Activated CD4-positive, alpha-beta T cell treated with anti-CD3 and anti-CD28 coated beads, Interleukin-10, Interleukin-2, amounts not matched to agents 100 ng/mL and 50 ng/mL, durations not matched to agents 16 hours and 8 hours (primary cell): ENCODE measurements around the gene GPR84.
"Not testable (repeated sequence)": the region's sequence is repeated elsewhere in the genome, so short reads cannot be mapped to it uniquely, and the experiment has no call there.

ENCODE experiments used
- DNase-seq: peaks from one replicate; pipeline ENCODE4 v3.0.0-alpha.2; 2020

The GPR84 gene

DNA sequence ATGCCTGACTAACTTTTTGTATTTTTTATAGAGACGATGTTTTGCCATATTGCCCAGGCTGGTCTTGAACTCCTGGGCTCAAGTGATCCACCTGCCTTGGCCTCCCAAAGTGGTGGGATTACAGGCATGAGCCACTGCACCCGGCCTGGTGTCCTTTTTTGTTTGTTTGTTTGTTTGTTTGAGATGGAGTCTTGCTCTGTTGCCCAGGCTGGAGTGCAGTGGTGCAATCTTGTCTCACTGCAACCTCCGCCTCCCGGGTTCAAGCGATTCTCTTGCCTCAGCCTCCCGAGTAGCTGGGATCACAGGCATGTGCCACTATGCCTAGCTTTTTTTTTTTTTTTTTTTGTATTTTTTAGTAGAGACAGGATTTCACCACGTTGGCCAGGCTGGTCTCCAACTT, 10.0 kb downstream of the GPR84 start:
- not testable (repeated sequence) for DNase-seq

DNA sequence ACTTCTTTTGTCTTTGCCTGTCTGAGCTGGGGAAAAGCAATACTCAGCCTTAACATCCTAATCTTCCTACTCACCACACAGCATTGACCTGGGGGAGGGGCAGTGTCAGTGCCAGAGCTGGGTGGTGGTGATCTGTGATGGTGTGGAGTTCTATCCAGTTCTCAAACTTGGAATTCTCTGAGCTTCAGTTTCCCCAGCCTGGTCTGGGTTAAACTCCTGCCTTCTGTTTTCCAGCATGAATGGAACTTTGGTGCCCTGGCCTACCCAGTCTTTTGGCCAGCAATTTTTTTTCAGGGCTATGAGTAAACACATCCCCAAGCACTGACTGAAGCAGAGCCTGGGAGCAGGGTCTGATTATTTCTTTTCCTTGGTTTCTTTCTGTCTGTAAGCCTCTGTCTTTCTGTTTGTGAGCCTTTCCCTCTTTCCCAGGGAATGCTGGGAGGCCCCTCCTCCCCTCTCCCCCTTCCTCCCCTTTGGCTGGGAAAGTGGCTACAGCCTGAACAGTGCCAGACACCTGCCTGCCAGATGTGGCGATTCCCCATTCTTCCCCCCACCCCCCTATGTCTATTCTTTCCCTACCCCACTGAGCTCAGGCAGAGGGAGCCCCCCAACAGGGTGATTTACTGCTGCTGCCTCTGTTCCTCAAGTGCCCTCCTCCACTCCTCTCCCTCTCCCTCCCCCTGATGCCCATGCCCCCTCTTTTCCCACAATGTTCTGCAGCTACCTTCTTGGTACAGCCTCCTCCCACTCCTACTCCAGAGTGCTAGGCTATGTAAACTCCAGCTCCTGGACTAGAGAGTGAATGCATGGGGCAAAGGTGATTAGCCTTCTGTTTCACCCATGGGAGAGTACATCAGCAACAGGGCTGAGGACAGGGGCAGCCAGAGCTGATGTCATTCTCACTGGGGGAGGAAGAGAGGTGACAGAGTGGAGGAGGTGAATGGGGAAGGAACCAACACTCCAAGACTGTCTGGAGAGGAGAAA, 11.1 kb downstream of the GPR84 start:
- DNase-seq: no peak

GRCh38 chr12:54352022-54352531, 12.2 kb downstream of the GPR84 start:
- no peak for DNase-seq

DNA sequence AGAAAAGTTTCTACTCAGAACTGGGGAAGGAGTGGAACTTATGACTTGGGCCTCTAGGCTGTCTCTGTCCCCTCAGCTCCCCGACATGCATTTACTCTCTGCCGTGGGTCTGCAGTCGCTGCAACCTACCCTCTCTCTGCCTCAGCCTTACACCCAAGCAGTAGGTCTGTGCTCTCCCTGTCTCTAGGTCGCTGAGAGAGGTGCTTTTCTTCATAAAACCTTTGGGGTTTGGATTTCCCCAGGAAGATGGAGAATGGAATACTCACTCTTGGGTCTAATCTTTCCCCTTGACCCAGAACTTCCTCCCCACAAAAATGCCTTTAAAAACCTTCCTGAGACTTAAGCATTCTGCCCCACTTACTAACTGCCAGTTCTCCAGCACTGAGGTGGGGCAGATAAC, 12.9 kb downstream of the GPR84 start:
- DNase-seq: no peak

DNA sequence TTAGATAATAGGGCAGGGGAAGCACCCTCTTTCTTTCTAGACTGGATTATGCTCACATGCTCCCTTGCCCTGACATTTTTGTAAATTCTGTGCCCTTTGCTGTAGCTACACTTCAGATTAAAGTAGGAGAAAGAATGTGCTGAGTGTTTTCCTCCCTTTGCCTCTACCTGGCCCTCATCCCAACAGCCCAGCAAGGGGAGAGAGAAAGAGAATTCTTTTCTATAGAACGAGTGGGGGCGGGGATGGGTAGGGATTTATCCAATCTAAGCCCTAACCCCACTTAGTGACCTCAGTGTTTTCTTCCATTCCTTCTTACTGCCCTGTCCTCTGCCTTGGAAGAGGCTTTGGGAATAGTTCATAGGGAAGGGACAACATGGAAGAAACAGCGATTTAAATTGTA, 13.5 kb downstream of the GPR84 start:
- no peak for DNase-seq

DNA sequence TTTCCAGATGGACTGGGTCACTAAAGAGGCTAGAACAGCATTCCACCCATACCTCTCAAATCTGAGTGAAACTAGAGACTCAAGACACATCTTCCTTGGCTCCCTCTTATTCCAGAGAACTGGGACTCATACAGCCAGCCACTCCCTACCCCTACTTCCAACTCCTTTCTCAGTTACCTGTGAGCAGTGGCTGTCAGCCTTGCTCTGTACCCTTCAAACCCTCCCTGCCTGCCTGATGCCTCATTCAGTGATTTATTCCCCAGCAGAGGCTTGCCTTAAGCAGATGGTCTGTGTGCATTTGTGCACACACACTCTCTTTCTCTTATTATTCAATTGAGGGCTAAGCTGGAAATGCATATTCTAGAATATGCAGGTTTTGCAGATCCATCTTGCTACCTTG, 14.6 kb downstream of the GPR84 start:
- no peak for DNase-seq

GRCh38 chr12:54349036-54349435, 15.2 kb downstream of the GPR84 start:
- no peak for DNase-seq

GRCh38 chr12:54341378-54342300, 22.6 kb downstream of the GPR84 start:
- no peak for DNase-seq

DNA sequence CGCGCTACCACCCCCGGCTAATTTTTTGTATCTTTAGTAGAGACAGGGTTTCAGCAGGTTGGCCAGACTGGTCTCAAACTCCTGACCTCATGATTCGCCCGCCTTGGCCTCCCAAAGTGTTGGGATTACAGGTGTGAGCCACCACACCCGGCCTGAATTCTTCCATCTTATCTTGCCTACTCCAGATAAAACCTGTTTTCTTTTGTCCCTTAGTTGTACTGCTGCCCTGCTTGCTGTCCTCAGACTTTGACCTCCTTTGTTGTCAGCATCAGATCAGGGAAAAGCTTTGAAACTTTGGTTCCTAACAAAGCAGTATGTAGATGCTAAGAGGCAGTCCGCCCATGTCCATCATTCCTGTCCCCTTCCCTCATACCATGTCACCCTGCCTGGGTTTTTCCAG, 23.4 kb downstream of the GPR84 start:
- no peak for DNase-seq

DNA sequence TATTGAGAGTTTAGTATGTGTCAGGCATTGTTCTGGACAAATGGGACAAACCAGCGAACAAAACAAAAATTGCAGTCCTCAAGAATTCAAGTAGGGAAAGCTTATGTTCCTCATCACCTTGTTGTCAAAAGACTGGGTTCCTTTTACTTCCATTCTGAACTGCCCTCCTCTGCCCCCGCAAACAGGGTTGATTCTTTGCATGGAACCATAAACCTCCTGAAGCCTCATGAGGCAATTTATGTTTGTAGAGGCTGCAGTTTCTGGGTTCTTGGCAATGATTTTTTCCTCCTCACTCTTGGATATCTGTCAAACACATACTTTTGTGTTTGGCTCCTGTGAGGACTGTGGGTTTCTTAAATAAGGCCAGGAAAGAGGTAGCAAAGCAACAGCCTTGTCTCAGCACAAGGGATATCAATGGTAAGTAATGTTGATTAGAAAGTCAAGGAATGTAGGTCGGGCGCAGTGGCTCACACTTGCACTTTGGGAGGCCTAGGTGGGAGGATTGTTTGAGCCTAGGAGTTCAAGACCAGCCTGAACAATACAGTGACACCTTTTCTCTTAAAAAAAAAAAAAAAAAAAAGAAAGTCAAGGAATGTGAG, 25.5 kb downstream of the GPR84 start:
- no peak for DNase-seq

GRCh38 chr12:54337854-54338650, 26.2 kb downstream of the GPR84 start:
- DNase-seq: no peak

GRCh38 chr12:54337280-54337842, 26.9 kb downstream of the GPR84 start:
- DNase-seq: no peak

GRCh38 chr12:54333420-54334034, 30.8 kb downstream of the GPR84 start:
- no peak for DNase-seq

GRCh38 chr12:54331461-54331860, 32.8 kb downstream of the GPR84 start:
- DNase-seq: no peak

GRCh38 chr12:54330442-54330841, 33.8 kb downstream of the GPR84 start:
- DNase-seq: no peak

GRCh38 chr12:54329759-54330158, 34.5 kb downstream of the GPR84 start:
- no peak for DNase-seq

- DNase-seq: no peak
Measured at GRCh38 chr12:54328595-54329337, 35.5 kb downstream of the GPR84 start.

GRCh38 chr12:54325442-54326109, 38.7 kb downstream of the GPR84 start:
- DNase-seq: not testable (repeated sequence)

DNA sequence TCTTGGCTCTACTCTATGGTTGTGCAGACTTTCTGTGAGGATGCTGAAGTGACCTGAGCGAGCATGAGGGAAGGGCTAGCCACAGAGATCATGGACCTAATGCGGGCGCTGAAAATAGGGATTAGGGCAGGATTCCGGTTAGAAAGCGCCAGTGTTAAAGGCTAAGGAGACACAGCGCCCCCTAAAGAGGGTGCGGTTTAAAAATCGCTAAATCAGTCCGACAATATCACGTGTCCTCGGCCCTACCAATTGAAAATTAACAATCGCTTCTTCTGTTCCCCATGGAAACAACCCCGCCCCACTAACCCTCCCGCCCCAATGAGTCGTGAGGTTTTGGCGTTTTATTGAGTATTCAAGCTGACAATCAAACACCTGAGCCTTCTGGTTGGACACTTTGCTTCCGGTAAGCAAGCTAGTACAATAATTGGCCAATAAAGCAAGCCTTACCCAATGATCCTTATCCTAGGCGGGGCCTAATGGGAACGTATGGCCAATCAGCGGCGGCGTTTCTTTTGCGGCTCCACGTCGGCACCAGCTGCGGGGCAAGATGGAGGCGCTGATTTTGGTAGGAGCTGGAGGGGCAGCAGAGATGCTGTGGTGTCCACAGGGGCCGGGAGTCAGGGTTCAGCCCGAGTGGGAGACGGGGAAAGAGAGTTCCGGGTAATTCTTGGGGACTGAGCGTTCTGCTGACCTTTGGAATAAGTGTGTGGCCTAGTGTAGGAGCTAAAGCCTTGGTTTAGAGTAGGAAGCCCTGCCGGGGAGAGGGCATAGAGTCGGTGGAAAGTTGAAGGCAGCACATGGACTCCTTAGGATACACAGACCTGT, 39.5 kb downstream of the GPR84 start, which contains the start of gene COPZ1:
Gene COPZ1, plus strand, starts transcription at position 515 of the 825 bp plus-strand sequence. Its CDS starts 33 bp downstream, at position 548.
- peak; percentile 99 for DNase-seq
